SK-MEL-5 (cell line): ENCODE results near the gene KLK11. TPM values are rescaled to one million over a fixed set of nuclear protein-coding genes. Genes with fewer than 3 reads are reported as not detected.

Experiments
- DNase-seq: peaks from one replicate; pipeline ENCODE4 v3.0.0-alpha.2; 2016; ENCODE audit warnings: low read depth, low spot score
- in situ Hi-C: cut with HindIII; loops from 2 replicates; pipeline ENCODE4 v1.10.0; 2016; ENCODE audit warnings: low sequenced_read_pairs, high pct_unique_total_duplicates, low pct_unique_long_range_greater_than_20kb
- polyA plus RNA-seq, 2 experiments: library from polyadenylated mRNA; depleted of rRNA; stranded (reverse); fragments of >200 nt; gene quantifications; 2 replicates each; pipeline ENCODE4 v1.2.3, GENCODE V29; 2015
- total RNA-seq: library from RNA; depleted of rRNA; stranded (reverse); fragments of >200 nt; shearing (Covaris generic); gene quantifications from 2 replicates; pipeline ENCODE4 v1.2.3, GENCODE V29; 2014; rRNA removed

KLK11 gene
- total RNA-seq: not detected in 2 replicates
- polyA plus RNA-seq (2015; cell fraction: cytosol; rRNA removed): not detected in 2 replicates
- polyA plus RNA-seq (2015; cell fraction: nucleus; rRNA removed): not detected in 2 replicates

GRCh38 chr19:51026554-51026831 is at the start of gene KLK11:
TSS of gene KLK11 (minus strand) at chr19:51026616. CDS start at chr19:51025631, 985 bp downstream.
- in situ Hi-C loops: no loop called here
- DNase-seq: no peak

- in situ Hi-C loops: no loop called here
- no peak for DNase-seq
These were observed 49.6 kb upstream of the KLK11 start for GRCh38 chr19:51075998-51076397.

GRCh38 chr19:51071095-51071405 is 44.6 kb upstream of the KLK11 start:
- DNase-seq: peak; percentile 36
- in situ Hi-C loops: no loop called here

GRCh38 chr19:51070334-51071094 is 44.1 kb upstream of the KLK11 start:
- in situ Hi-C loops: no loop called here
- peak; percentile 2 for DNase-seq

GRCh38 chr19:51066393-51067186 is 40.2 kb upstream of the KLK11 start:
- in situ Hi-C loops: no loop called here
- no peak for DNase-seq

GRCh38 chr19:51065221-51065960 is 39.0 kb upstream of the KLK11 start:
- DNase-seq: no peak
- in situ Hi-C loops: no loop called here

- in situ Hi-C loops: no loop called here
- DNase-seq: no peak
These were observed 38.3 kb upstream of the KLK11 start, which contains the start of gene KLK13 for GRCh38 chr19:51064534-51065220. TSS of gene KLK13 (minus strand) at chr19:51065092. CDS start at chr19:51065067, 25 bp downstream.

- in situ Hi-C loops: no loop called here
- DNase-seq: no peak
These were observed 37.2 kb upstream of the KLK11 start for GRCh38 chr19:51063664-51064063.

- DNase-seq: no peak
- in situ Hi-C loops: no loop called here
These were observed 34.6 kb upstream of the KLK11 start for GRCh38 chr19:51060973-51061372.

- in situ Hi-C loops: no loop called here
- no peak for DNase-seq
These were observed 33.9 kb upstream of the KLK11 start for GRCh38 chr19:51060336-51060735.

GRCh38 chr19:51059715-51060114 is 33.3 kb upstream of the KLK11 start:
- in situ Hi-C loops: no loop called here
- DNase-seq: no peak

GRCh38 chr19:51055866-51056265 is 29.4 kb upstream of the KLK11 start:
- in situ Hi-C loops: no loop called here
- DNase-seq: no peak

- no peak for DNase-seq
- in situ Hi-C loops: no loop called here
These were observed 20.6 kb upstream of the KLK11 start for GRCh38 chr19:51047031-51047335.

GRCh38 chr19:51044327-51044726 is 17.9 kb upstream of the KLK11 start:
- in situ Hi-C loops: no loop called here
- DNase-seq: no peak

- no peak for DNase-seq
- in situ Hi-C loops: no loop called here
These were observed 17.1 kb upstream of the KLK11 start for GRCh38 chr19:51043497-51043896.

GRCh38 chr19:51040151-51040550 is 13.7 kb upstream of the KLK11 start:
- in situ Hi-C loops: no loop called here
- no peak for DNase-seq

- DNase-seq: peak; percentile 17
- in situ Hi-C loops: no loop called here
These were observed 10.1 kb upstream of the KLK11 start for GRCh38 chr19:51036519-51036918.

GRCh38 chr19:51034704-51035103 is 8.3 kb upstream of the KLK11 start, which contains the start of gene KLK12:
TSS of gene KLK12 (minus strand) at chr19:51035002. CDS start at chr19:51034621, 381 bp downstream.
- in situ Hi-C loops: no loop called here

More at GRCh38 chr19:51034704-51035103, 8.3 kb upstream of the KLK11 start, which contains the start of gene KLK12:
- no peak for DNase-seq
